ENCODE data around the gene CCNE1. TPM values are rescaled to one million over a fixed set of nuclear protein-coding genes. Genes with fewer than 3 reads are reported as not detected.

Gene CCNE1
- total RNA-seq, 1 experiment from 2014 or later: 36.0 TPM

GRCh38 chr19:29777781-29778309 lies 33.9 kb upstream of the CCNE1 start (continued):
- TF ChIP-seq, protein P1, sequence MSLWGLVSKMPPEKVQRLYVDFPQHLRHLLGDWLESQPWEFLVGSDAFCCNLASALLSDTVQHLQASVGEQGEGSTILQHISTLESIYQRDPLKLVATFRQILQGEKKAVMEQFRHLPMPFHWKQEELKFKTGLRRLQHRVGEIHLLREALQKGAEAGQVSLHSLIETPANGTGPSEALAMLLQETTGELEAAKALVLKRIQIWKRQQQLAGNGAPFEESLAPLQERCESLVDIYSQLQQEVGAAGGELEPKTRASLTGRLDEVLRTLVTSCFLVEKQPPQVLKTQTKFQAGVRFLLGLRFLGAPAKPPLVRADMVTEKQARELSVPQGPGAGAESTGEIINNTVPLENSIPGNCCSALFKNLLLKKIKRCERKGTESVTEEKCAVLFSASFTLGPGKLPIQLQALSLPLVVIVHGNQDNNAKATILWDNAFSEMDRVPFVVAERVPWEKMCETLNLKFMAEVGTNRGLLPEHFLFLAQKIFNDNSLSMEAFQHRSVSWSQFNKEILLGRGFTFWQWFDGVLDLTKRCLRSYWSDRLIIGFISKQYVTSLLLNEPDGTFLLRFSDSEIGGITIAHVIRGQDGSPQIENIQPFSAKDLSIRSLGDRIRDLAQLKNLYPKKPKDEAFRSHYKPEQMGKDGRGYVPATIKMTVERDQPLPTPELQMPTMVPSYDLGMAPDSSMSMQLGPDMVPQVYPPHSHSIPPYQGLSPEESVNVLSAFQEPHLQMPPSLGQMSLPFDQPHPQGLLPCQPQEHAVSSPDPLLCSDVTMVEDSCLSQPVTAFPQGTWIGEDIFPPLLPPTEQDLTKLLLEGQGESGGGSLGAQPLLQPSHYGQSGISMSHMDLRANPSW (CRISPR knock-in tag; conservative IDR thresholded peaks at IDR 0.05; ENCODE audit: low read depth): no peak
- TF ChIP-seq SMAD4 (CRISPR knock-in tag; IDR thresholded peaks at IDR 0.05): no peak
- no peak for TF ChIP-seq ZNF423 (CRISPR knock-in tag; IDR thresholded peaks at IDR 0.05)
- TF ChIP-seq CREM (CRISPR knock-in tag; IDR thresholded peaks at IDR 0.05): no peak
- TF ChIP-seq IRF1 (CRISPR knock-in tag; IDR thresholded peaks at IDR 0.05): no peak
- no peak for TF ChIP-seq MYBL2 (CRISPR knock-in tag; IDR thresholded peaks at IDR 0.05)
- TF ChIP-seq TCF7 (CRISPR knock-in tag; IDR thresholded peaks at IDR 0.05; ENCODE audit: low read depth): no peak
- TF ChIP-seq MAX (CRISPR knock-in tag; IDR thresholded peaks at IDR 0.05): no peak
- TF ChIP-seq KAT7 (CRISPR knock-in tag; IDR thresholded peaks at IDR 0.05; ENCODE audit: borderline replicate concordance): no peak
- no peak for TF ChIP-seq SP1 (CRISPR knock-in tag; conservative IDR thresholded peaks at IDR 0.05)
- no peak for TF ChIP-seq ZNF532 (CRISPR knock-in tag; IDR thresholded peaks at IDR 0.05; ENCODE audit: borderline replicate concordance)
- TF ChIP-seq TP53 (CRISPR knock-in tag; IDR thresholded peaks at IDR 0.05): no peak

GRCh38 chr19:29779921-29780320 lies 31.9 kb upstream of the CCNE1 start:
- Mint-ChIP-seq H3K4me1 (peaks cover 11% of the 10 kb centered on the region), H3K27me3 (ENCODE audit: low read depth) (no peaks in the 10 kb centered on the region; the same call in 1 of the 2 replicates), H3K4me3 (no peak overlapping the region), H3K36me3 (no peaks in the 10 kb centered on the region), H3K27ac (peak overlapping the region; percentile 41; the same call in 1 of the 2 replicates), H3K9me3 (no peaks in the 10 kb centered on the region)
- POLR2A ChIA-PET: interaction anchor here (0.6 kb wide), 1 partner anchor 97 kb away, joined by 3 read pairs; no protein-coding TSS in a partner anchor
- DNase-seq (ENCODE audit: low spot score): peak; percentile 51
- peak; percentile 88 for ATAC-seq
- CTCF ChIA-PET: interaction anchor here (0.5 to 2.8 kb wide), 19 partner anchors 9 to 162 kb away, joined by 3 to 21 read pairs (median 4); no protein-coding TSS in a partner anchor
- TF ChIP-seq, protein P2, sequence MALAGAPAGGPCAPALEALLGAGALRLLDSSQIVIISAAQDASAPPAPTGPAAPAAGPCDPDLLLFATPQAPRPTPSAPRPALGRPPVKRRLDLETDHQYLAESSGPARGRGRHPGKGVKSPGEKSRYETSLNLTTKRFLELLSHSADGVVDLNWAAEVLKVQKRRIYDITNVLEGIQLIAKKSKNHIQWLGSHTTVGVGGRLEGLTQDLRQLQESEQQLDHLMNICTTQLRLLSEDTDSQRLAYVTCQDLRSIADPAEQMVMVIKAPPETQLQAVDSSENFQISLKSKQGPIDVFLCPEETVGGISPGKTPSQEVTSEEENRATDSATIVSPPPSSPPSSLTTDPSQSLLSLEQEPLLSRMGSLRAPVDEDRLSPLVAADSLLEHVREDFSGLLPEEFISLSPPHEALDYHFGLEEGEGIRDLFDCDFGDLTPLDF (CRISPR knock-in tag; IDR thresholded peaks at IDR 0.05): no peak
- TF ChIP-seq CBFB (CRISPR knock-in tag; IDR thresholded peaks at IDR 0.05; ENCODE audit: low read depth): no peak
- TF ChIP-seq CREB1 (CRISPR knock-in tag; IDR thresholded peaks at IDR 0.05): no peak
